Measurements from ENCODE around the gene CCDC127.

DNA sequence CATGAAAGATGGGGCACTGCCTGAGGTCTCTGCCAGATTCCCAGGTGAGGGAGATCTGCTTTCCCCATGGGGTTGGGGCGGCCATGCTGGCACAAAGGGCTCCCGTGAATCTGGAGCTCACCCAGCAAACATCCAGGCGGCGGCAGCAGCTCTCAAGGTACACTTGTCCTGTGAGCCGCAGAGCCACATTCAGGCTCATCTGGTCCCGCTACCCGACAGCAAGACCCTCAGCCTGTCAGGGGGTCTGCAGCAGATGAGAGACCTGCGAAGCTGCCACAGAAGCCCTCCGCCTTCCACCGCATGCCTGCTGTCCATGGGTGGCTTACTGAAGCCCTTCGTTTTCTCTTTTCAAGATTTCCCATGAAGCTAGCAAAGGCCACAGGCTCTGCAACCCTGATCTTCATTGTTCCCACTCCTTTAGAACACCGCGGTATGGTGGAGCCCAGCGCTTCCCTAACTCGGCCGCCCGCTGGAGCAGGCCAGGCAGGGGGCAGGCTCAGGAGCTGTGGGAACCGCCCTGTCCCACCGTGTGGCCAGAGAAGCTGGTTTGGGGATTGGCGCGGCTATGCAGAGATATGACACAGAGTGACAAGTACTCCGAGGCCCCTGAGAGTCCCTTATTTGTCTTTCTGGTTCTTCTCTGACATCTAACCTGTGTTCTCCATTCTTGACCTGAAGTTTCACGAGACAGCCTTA is 17.9 kb downstream of the CCDC127 start:
- TF ChIP-seq, protein P1, sequence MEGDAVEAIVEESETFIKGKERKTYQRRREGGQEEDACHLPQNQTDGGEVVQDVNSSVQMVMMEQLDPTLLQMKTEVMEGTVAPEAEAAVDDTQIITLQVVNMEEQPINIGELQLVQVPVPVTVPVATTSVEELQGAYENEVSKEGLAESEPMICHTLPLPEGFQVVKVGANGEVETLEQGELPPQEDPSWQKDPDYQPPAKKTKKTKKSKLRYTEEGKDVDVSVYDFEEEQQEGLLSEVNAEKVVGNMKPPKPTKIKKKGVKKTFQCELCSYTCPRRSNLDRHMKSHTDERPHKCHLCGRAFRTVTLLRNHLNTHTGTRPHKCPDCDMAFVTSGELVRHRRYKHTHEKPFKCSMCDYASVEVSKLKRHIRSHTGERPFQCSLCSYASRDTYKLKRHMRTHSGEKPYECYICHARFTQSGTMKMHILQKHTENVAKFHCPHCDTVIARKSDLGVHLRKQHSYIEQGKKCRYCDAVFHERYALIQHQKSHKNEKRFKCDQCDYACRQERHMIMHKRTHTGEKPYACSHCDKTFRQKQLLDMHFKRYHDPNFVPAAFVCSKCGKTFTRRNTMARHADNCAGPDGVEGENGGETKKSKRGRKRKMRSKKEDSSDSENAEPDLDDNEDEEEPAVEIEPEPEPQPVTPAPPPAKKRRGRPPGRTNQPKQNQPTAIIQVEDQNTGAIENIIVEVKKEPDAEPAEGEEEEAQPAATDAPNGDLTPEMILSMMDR (IDR thresholded peaks at IDR 0.05), result no peak
- TF ChIP-seq EZH2 (IDR thresholded peaks at IDR 0.05) (no peak), EZH2phosphoT487 (IDR thresholded peaks at IDR 0.05) (no peak)
